ENCODE measurements around the gene EFEMP2.

EFEMP2 gene

GRCh38 chr11:65884716-65885092 lies 12.1 kb upstream of the EFEMP2 start:
- DNase-seq (ENCODE audit: low read depth) = peak; percentile 69

- no peak for DNase-seq (ENCODE audit: low read depth)
These were observed 11.5 kb upstream of the EFEMP2 start for GRCh38 chr11:65883786-65884715.

GRCh38 chr11:65883058-65883761 lies 10.6 kb upstream of the EFEMP2 start:
- no peak for DNase-seq (ENCODE audit: low read depth)

GRCh38 chr11:65882120-65883057 lies 9.8 kb upstream of the EFEMP2 start:
- DNase-seq (ENCODE audit: low read depth) = no peak

- no peak for DNase-seq (ENCODE audit: low read depth)
These were observed 8.3 kb upstream of the EFEMP2 start for GRCh38 chr11:65880844-65881421.

- DNase-seq (ENCODE audit: low read depth) = no peak
These were observed 7.4 kb upstream of the EFEMP2 start for GRCh38 chr11:65880027-65880426.

- DNase-seq (ENCODE audit: low read depth) = no peak
These were observed 7.0 kb upstream of the EFEMP2 start, which contains the start of gene CTSW for GRCh38 chr11:65879617-65880016. CTSW (plus strand) TSS chr11:65879837; CDS start chr11:65879855, 18 bp downstream.

GRCh38 chr11:65873318-65874156 lies 937 bp upstream of the EFEMP2 start:
- DNase-seq (ENCODE audit: low read depth) = peak; percentile 96

- DNase-seq (ENCODE audit: low read depth) = no peak
These were observed 620 bp downstream of the EFEMP2 start for GRCh38 chr11:65871811-65872548.

GRCh38 chr11:65870706-65871681 lies 1.6 kb downstream of the EFEMP2 start:
- DNase-seq (ENCODE audit: low read depth) = no peak

GRCh38 chr11:65870307-65870658 lies 2.3 kb downstream of the EFEMP2 start:
- no peak for DNase-seq (ENCODE audit: low read depth)

GRCh38 chr11:65869643-65870306 lies 2.8 kb downstream of the EFEMP2 start:
- no peak for DNase-seq (ENCODE audit: low read depth)

GRCh38 chr11:65868907-65869306 lies 3.7 kb downstream of the EFEMP2 start:
- DNase-seq (ENCODE audit: low read depth) = no peak

GRCh38 chr11:65868076-65868667 lies 4.4 kb downstream of the EFEMP2 start:
- DNase-seq (ENCODE audit: low read depth) = no peak

- no peak for DNase-seq (ENCODE audit: low read depth)
These were observed 5.1 kb downstream of the EFEMP2 start for GRCh38 chr11:65867284-65868071.

GRCh38 chr11:65866509-65867283 lies 5.9 kb downstream of the EFEMP2 start:
- DNase-seq (ENCODE audit: low read depth) = no peak
